K562 (cell line): ENCODE results near the gene BAG1. TPM values are rescaled to one million over a fixed set of nuclear protein-coding genes. Genes with fewer than 3 reads are reported as not detected.
A peak's percentile ranks its signal among the peaks of the same experiment; 100 is the strongest.

Experiments
- ATAC-seq: fragments of 200-7000 bp; cut with Tn5 transposase; 3 replicates; pipeline ENCODE4 v1.9.1; 2020; ENCODE audit warnings: moderate library complexity
- BruUV-seq: library from RNA; stranded (reverse); fragments of 400-500 nt; replicated peaks from 2 replicates; lab custom pipeline; 2021; lab: Mats Ljungman, UMichigan
- CTCF ChIA-PET: fragments of 300-600 bp; formaldehyde crosslinking; extraction: SDS; loops from one replicate; lab custom pipeline; 2021; ENCODE audit warnings: low intra/inter-chr PET ratio; lab: Yijun Ruan, JAX
- POLR2A ChIA-PET: fragments of 300-600, 350-650 bp; sonication (Branson Sonifier 250); formaldehyde crosslinking; extraction: SDS; loops from one replicate; lab custom pipeline; 2021; ENCODE audit warnings: antibody characterized with exemption, inconsistent platforms; lab: Yijun Ruan, JAX
- DNase-seq, 4 experiments: peaks; one replicate each; pipeline versions ENCODE4 v3.0.0 to v3.0.0-alpha.2; 2011 to 2018; ENCODE audit warnings: low spot score in 3 of 4, mixed read lengths in 3 of 4; ENCODE audit errors: extremely low read depth in 1 of 4
- FAIRE-seq: peaks from 2 replicates; lab custom pipeline; 2011; peaks lifted over from hg19 to GRCh38; lab: Jason Lieb, UNC
- H2AFZ ChIP-seq: 2 replicates; pipeline ENCODE4 v1.6.0; 2011; ENCODE audit warnings: low read depth, low read length, control low read depth, inconsistent platforms
- H3K27ac ChIP-seq: fragments of 200-600 bp; 3 replicates; pipeline ENCODE4 v1.8.0; 2011; ENCODE audit warnings: low read depth, mild to moderate bottlenecking, control low read depth, inconsistent platforms, low read length, moderate library complexity, mixed read lengths; ENCODE audit errors: extremely low read depth
- H3K27me3 ChIP-seq, 2 experiments: fragments of 300-600 bp in 1 of 2; 2 replicates in 1 of 2; 3 replicates in 1 of 2; pipeline versions ENCODE4 v1.6.0 to v1.8.0; 2011; ENCODE audit warnings: inconsistent platforms in 2 of 2, low read length in 2 of 2, mild to moderate bottlenecking in 1 of 2, mixed read lengths in 1 of 2, moderate library complexity in 1 of 2; ENCODE audit not compliant: control insufficient read depth in 2 of 2, insufficient read depth in 2 of 2
- H3K36me3 ChIP-seq: fragments of 300-600 bp; 3 replicates; pipeline ENCODE4 v1.8.0; 2011; ENCODE audit warnings: mild to moderate bottlenecking, low read length, inconsistent platforms; ENCODE audit not compliant: control insufficient read depth, insufficient read depth
- H3K4me1 ChIP-seq, 2 experiments: fragments of 200-600 bp in 1 of 2; replicated peaks in 1 of 2; 2 replicates in 1 of 2; 3 replicates in 1 of 2; pipeline versions ENCODE4 v1.5.1 to v1.8.0; 2011; ENCODE audit warnings: inconsistent platforms in 2 of 2, low read length in 2 of 2, mild to moderate bottlenecking in 1 of 2, mixed read lengths in 1 of 2, moderate library complexity in 1 of 2; ENCODE audit not compliant: control insufficient read depth in 2 of 2, insufficient read depth in 2 of 2
- H3K4me2 ChIP-seq: 2 replicates; pipeline ENCODE4 v1.6.1; 2011; ENCODE audit warnings: low read length, control low read depth, inconsistent platforms, mixed read lengths; ENCODE audit not compliant: insufficient read depth
- H3K4me3 ChIP-seq: fragments of 200-600 bp; sonication (generic), shearing (Covaris generic); 2 replicates; pipeline ENCODE4 v1.5.1; 2016; ENCODE audit warnings: control low read depth, inconsistent platforms
- H3K79me2 ChIP-seq: fragments of 200-600 bp; 3 replicates; pipeline ENCODE4 v1.8.0; 2011; ENCODE audit warnings: low read length, inconsistent platforms; ENCODE audit not compliant: control insufficient read depth, insufficient read depth
- H3K9ac ChIP-seq, 2 experiments: 2 replicates each; pipeline versions ENCODE4 v1.6.0 to v1.6.1; 2011; ENCODE audit warnings: low read depth in 2 of 2, low read length in 2 of 2, control low read depth in 1 of 2, inconsistent platforms in 1 of 2, mild to moderate bottlenecking in 1 of 2, mixed read lengths in 1 of 2; ENCODE audit not compliant: insufficient read depth in 1 of 2
- H3K9me1 ChIP-seq: one replicate; pipeline ENCODE4 v1.6.0; 2011; ENCODE audit warnings: inconsistent platforms, mild to moderate bottlenecking, low read length, moderate library complexity; ENCODE audit not compliant: control insufficient read depth, insufficient read depth
- H3K9me3 ChIP-seq: replicated peaks from 2 replicates; pipeline ENCODE4 v1.5.1; 2011; ENCODE audit warnings: low read depth, low read length, inconsistent platforms; ENCODE audit not compliant: control insufficient read depth, insufficient read depth
- H4K20me1 ChIP-seq: replicated peaks from 2 replicates; pipeline ENCODE4 v1.6.1; 2011; ENCODE audit warnings: low read length, inconsistent platforms, mixed read lengths; ENCODE audit not compliant: control insufficient read depth, insufficient read depth
- RAD21 ChIP-seq, 2 experiments: fragments of 250-450 bp in 1 of 2; fragments of 450-650 bp in 1 of 2; sonication (Bioruptor Pico) in 1 of 2; formaldehyde crosslinking in 1 of 2; IDR thresholded peaks in 1 of 2; conservative IDR thresholded peaks in 1 of 2; 2 replicates each; pipeline versions ENCODE4 v1.4.0 to v1.8.0; 2020 to 2022; ENCODE audit warnings: mild to moderate bottlenecking in 2 of 2, moderate library complexity in 1 of 2
- REST ChIP-seq, 2 experiments: fragments of 450-650 bp; formaldehyde crosslinking in 1 of 2; IDR thresholded peaks; 2 replicates each; pipeline versions ENCODE4 v1.4.0 to v1.6.1; 2014 to 2020; ENCODE audit warnings: mild to moderate bottlenecking in 2 of 2, borderline replicate concordance in 1 of 2, low read depth in 1 of 2
- ZNF431 ChIP-seq: sonication (generic); formaldehyde crosslinking; IDR thresholded peaks from 2 replicates; pipeline ENCODE4 v1.8.0; 2022; ENCODE audit warnings: mild to moderate bottlenecking, missing genetic modification reagents
- ZNF507 ChIP-seq: conservative IDR thresholded peaks from 2 replicates; pipeline ENCODE4 v1.6.1; 2017; ENCODE audit warnings: missing genetic modification characterization, missing compliant biosample characterization
- WGBS: fragments of 100-300 bp; shearing (Covaris generic); methylation state at CpG from one replicate; pipeline ENCODE4 v1.1.6; 2016; ENCODE audit warnings: low coverage, mixed read lengths; ENCODE audit not compliant: insufficient coverage; ENCODE audit errors: missing lambda C conversion rate; 5-methylcytosine and 5-hydroxymethylcytosine counted together
- in situ Hi-C: fragments of 300-500 bp; cut with MboI; formaldehyde crosslinking; loops from 4 replicates; pipeline ENCODE4 v1.15.0; 2018; ENCODE audit warnings: inconsistent platforms, mixed read lengths
- intact Hi-C: fragments of 100-400 bp; cut with micrococcal nuclease; formaldehyde crosslinking; loops from 2 replicates; pipeline ENCODE4 v1.14.2; 2022
- polyA plus RNA-seq, 8 experiments: library from polyadenylated mRNA; depleted of rRNA in 4 of 8; stranded (reverse) in 5 of 8; unstranded in 3 of 8; fragments of >200 nt; fragmentation: Nextera tagmentation in 2 of 8; fragmentation: Illumina TruSeq in 1 of 8; extraction: Ambion mirVana in 2 of 8; extraction: Trizol in 1 of 8; gene quantifications; 2 replicates each; pipeline versions ENCODE4 v1.2.1 to v1.2.3, GENCODE V29; 2011 to 2014; ENCODE audit warnings: inconsistent platforms in 1 of 8, missing spikeins in 1 of 8
- total RNA-seq, 7 experiments: library from RNA; depleted of rRNA in 6 of 7; stranded (reverse); fragments of >200 nt in 6 of 7; fragmentation: Illumina TruSeq in 2 of 7; extraction: Trizol in 2 of 7; gene quantifications; 2 replicates each; pipeline versions ENCODE4 v1.2.1 to v1.2.3, GENCODE V29; 2011 to 2021; ENCODE audit warnings: low replicate concordance in 1 of 7
- TF ChIP-seq, protein P1 (sequence below): fragments of 450-650 bp; IDR thresholded peaks from 2 replicates; pipeline ENCODE4 v1.6.1; 2018; ENCODE audit not compliant: partially characterized antibody

The BAG1 gene
- total and polyA plus RNA-seq, 9 of the 15 experiments (the other 6 are each of a cell fraction or from before 2014, with no cell fraction given) = 9.7 to 106 (median 56.9) TPM

DNA sequence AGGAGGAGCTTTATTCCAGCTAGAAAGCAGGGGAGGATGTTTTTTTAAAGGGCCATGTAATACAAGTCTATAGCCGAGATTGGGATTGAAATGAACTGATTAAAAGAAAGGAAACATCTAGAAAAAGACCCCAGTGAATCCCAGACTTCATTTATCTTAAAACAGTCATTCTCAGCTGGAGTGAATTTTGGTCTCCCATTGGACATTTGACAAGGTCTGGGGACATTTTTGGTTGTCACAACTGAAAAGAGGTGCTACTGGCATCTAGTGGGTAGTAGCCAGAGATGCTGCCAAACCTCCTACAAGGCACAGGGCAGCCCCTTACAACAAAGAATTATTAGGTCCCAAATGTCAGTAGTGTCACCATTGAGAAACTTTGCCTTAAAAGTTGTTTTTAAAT is 40.8 kb downstream of the BAG1 start:
- in situ Hi-C loops = no loop called here
- Histone ChIP-seq H3K36me3 (no peaks in the 10 kb centered on the region), H3K9me1 (no peaks in the 10 kb centered on the region), H4K20me1 (no peaks in the 10 kb centered on the region), H3K27me3 (no peaks in the 10 kb centered on the region), H3K4me3 (no peak overlapping the region)
- ChIA-PET CTCF (interaction anchor here (0.8 to 2.9 kb wide), 2 partner anchors 106 to 143 kb away, joined by 3 to 42 read pairs; no protein-coding TSS in a partner anchor), POLR2A (interaction anchor here (0.6 to 0.7 kb wide), 3 partner anchors 158 to 206 kb away, joined by 3 read pairs; no protein-coding TSS in a partner anchor)
- DNase-seq = no peak
- no peak for FAIRE-seq
- TF ChIP-seq ZNF507 (tag) (no peak), ZNF431 (CRISPR knock-in tag) (no peak), RAD21 (CRISPR knock-in tag; conservative IDR thresholded peaks at IDR 0.05 in 1 of 2, IDR thresholded peaks at IDR 0.05 in 1 of 2) (peak in 1 of 2 experiments; percentile 38; a peak in 2 of 4 replicates), REST (IDR thresholded peaks at IDR 0.05; ENCODE audit: borderline replicate concordance) (peak; percentile 5; the same call in 1 of the 2 replicates), REST (CRISPR knock-in tag; IDR thresholded peaks at IDR 0.05; ENCODE audit: low read depth) (no peak)
- TF ChIP-seq, protein P1, sequence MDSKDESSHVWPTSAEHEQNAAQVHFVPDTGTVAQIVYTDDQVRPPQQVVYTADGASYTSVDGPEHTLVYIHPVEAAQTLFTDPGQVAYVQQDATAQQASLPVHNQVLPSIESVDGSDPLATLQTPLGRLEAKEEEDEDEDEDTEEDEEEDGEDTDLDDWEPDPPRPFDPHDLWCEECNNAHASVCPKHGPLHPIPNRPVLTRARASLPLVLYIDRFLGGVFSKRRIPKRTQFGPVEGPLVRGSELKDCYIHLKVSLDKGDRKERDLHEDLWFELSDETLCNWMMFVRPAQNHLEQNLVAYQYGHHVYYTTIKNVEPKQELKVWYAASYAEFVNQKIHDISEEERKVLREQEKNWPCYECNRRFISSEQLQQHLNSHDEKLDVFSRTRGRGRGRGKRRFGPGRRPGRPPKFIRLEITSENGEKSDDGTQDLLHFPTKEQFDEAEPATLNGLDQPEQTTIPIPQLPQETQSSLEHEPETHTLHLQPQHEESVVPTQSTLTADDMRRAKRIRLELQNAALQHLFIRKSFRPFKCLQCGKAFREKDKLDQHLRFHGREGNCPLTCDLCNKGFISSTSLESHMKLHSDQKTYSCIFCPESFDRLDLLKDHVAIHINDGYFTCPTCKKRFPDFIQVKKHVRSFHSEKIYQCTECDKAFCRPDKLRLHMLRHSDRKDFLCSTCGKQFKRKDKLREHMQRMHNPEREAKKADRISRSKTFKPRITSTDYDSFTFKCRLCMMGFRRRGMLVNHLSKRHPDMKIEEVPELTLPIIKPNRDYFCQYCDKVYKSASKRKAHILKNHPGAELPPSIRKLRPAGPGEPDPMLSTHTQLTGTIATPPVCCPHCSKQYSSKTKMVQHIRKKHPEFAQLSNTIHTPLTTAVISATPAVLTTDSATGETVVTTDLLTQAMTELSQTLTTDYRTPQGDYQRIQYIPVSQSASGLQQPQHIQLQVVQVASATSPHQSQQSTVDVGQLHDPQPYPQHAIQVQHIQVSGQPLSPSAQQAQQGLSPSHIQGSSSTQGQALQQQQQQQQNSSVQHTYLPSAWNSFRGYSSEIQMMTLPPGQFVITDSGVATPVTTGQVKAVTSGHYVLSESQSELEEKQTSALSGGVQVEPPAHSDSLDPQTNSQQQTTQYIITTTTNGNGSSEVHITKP = peak; percentile 53
- TF ChIP-seq, all 486 proteins: peak for 3
- no peak overlapping the region for H3K27ac ChIP-seq
- no peaks in the 10 kb centered on the region for H3K79me2 ChIP-seq
- no peak overlapping the region for H3K9ac ChIP-seq
- intact Hi-C loops = loop anchor here (10.0 kb wide), 1 partner anchor 229 kb away; no protein-coding TSS in a partner anchor
- no peak overlapping the region for H2AFZ ChIP-seq
- BruUV-seq = no TSS peak
- ATAC-seq = no peak
- H3K4me1 ChIP-seq = peaks cover 0 to 4% of the 10 kb centered on the region in 2 experiments; a peak in 3 of 5 replicates
- no peak overlapping the region for H3K4me2 ChIP-seq
- H3K9me3 ChIP-seq = no peaks in the 10 kb centered on the region
- 0% methylated on average over 1 of the region's 1 CpG for WGBS
